ENCODE results near the gene HPX. TPM values are rescaled to one million over a fixed set of nuclear protein-coding genes. Genes with fewer than 3 reads are reported as not detected.

The HPX gene
- total RNA-seq, 1 experiment from 2014 or later: not detected

DNA sequence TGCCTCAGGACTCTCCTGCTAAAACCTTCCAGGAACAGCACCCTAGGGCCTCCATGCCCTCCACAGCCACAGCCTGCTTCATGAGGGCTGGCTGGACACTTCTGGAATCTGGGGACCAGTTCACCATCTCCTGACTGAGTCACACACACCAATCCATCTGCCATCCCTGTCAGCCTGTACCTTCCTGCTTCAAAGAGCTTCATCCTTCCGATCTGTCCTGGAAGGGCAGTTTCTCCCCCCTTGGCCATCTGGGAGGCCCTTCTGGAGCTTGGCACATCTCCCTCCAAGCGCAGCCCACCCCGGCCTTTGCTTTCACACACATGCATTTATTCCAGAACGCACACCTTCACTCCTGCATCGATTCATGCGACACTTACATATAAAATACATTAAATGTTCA is 34.9 kb downstream of the HPX start:
- Histone ChIP-seq H3K4me3 (ENCODE audit: low read length) (no peak overlapping the region), H3K9me2 (replicated peaks; ENCODE audit: insufficient read depth, low read length) (no peaks in the 10 kb centered on the region), H3K9me3 (ENCODE audit: low read length) (no peaks in the 10 kb centered on the region), H3K4me2 (ENCODE audit: low read depth, low read length, poor library complexity, severe bottlenecking) (no peak overlapping the region), H4K20me1 (ENCODE audit: insufficient read depth, low read depth, low read length) (no peaks in the 10 kb centered on the region), H3K79me2 (ENCODE audit: low read length) (no peaks in the 10 kb centered on the region), H3K36me3 (ENCODE audit: insufficient read depth, low read length) (no peaks in the 10 kb centered on the region), H2AFZ (ENCODE audit: low read length) (no peak overlapping the region), H3K27me3 (ENCODE audit: low read length) (no peaks in the 10 kb centered on the region), H3K9ac (ENCODE audit: low read length) (no peak overlapping the region), H3K4me1 (ENCODE audit: low read length) (peaks cover 5% of the 10 kb centered on the region; the same call in 1 of the 2 replicates), H3K27ac (ENCODE audit: low read length) (no peak overlapping the region)
- no peak for DNase-seq

DNA sequence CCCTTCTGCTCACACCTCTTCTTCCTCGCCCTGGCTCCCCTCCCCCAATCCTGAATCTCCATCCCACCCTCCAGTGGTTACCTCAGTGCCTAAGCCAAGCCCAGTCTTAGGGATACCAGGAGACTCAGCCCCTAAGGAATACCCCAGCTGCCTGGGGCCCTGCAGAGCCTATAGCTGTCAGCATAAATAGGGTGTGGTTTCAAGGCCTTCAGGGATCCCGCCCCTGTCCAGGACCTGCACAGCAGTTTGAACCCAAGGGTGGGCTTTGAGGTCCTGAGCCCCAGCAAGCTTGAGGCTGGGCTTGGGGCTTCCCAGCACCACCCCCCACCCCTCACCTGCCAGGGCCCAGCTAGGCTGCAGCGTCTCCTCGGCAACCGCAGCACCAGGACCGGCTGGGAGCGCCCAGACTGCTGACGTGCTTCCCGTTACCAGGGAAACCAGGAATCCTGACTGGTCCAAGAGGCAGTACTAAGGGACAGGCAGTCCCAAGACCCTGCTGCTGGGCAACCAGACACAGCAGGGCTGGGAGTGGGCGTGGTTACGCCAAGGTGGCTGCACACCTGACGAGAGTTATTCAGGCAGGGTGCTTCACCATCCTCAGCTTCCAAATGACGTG is 35.6 kb downstream of the HPX start:
- no peak overlapping the region for H3K9ac ChIP-seq (ENCODE audit: low read length)
- H3K27ac ChIP-seq (ENCODE audit: low read length): no peak overlapping the region
- H3K9me3 ChIP-seq (ENCODE audit: low read length): no peaks in the 10 kb centered on the region
- no peaks in the 10 kb centered on the region for H3K27me3 ChIP-seq (ENCODE audit: low read length)
- no peaks in the 10 kb centered on the region for H3K36me3 ChIP-seq (ENCODE audit: insufficient read depth, low read length)
- no peaks in the 10 kb centered on the region for H4K20me1 ChIP-seq (ENCODE audit: insufficient read depth, low read depth, low read length)
- H3K79me2 ChIP-seq (ENCODE audit: low read length): no peaks in the 10 kb centered on the region
- H3K9me2 ChIP-seq (replicated peaks; ENCODE audit: insufficient read depth, low read length): no peaks in the 10 kb centered on the region
- H3K4me3 ChIP-seq (ENCODE audit: low read length): no peak overlapping the region
- no peak for DNase-seq
- no peak overlapping the region for H3K4me2 ChIP-seq (ENCODE audit: low read depth, low read length, poor library complexity, severe bottlenecking)
- H2AFZ ChIP-seq (ENCODE audit: low read length): no peak overlapping the region
- peaks cover 5% of the 10 kb centered on the region; the same call in 1 of the 2 replicates for H3K4me1 ChIP-seq (ENCODE audit: low read length)

DNA sequence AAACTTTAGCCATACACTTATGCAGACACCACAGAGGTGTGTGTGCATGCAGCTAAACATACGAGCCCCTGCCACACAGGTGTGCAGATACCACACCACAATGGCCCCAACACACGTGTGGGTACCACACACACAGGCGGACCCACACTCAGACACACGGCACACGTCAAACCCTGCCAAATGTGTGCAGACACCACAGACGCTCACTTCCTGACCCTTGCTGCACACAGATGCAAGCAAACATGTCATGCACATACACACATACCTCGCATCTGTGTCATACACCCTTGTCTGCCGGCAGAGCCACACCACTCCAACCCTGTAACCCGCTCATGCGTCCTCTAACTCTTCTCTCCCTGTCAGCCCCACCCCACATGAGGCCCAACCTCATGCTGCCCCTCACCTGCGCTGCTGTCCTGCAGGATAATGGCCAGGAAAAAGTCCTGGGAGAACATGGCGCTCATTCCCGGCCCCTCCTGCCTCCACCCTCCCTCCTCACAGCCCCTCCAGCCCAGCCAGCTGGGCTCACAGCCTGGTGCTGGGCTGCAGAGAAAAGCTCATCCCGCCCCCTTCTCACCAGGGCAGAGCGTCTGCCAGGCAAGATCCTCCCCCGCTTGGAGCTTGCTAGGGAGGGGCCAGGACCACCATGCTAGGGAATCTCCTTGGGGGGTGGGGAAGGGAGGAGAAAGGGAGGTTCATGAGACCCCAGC is 36.3 kb downstream of the HPX start:
- no peak for DNase-seq
- H3K4me1 ChIP-seq (ENCODE audit: low read length): peaks cover 5% of the 10 kb centered on the region; the same call in 1 of the 2 replicates
- no peaks in the 10 kb centered on the region for H3K9me2 ChIP-seq (replicated peaks; ENCODE audit: insufficient read depth, low read length)
- no peak overlapping the region for H3K9ac ChIP-seq (ENCODE audit: low read length)
- H3K4me2 ChIP-seq (ENCODE audit: low read depth, low read length, poor library complexity, severe bottlenecking): no peak overlapping the region
- H3K27me3 ChIP-seq (ENCODE audit: low read length): no peaks in the 10 kb centered on the region
- H3K9me3 ChIP-seq (ENCODE audit: low read length): no peaks in the 10 kb centered on the region
- no peak overlapping the region for H3K4me3 ChIP-seq (ENCODE audit: low read length)
- no peaks in the 10 kb centered on the region for H3K79me2 ChIP-seq (ENCODE audit: low read length)
- no peaks in the 10 kb centered on the region for H4K20me1 ChIP-seq (ENCODE audit: insufficient read depth, low read depth, low read length)
- H3K27ac ChIP-seq (ENCODE audit: low read length): no peak overlapping the region
- H2AFZ ChIP-seq (ENCODE audit: low read length): no peak overlapping the region
- no peaks in the 10 kb centered on the region for H3K36me3 ChIP-seq (ENCODE audit: insufficient read depth, low read length)

DNA sequence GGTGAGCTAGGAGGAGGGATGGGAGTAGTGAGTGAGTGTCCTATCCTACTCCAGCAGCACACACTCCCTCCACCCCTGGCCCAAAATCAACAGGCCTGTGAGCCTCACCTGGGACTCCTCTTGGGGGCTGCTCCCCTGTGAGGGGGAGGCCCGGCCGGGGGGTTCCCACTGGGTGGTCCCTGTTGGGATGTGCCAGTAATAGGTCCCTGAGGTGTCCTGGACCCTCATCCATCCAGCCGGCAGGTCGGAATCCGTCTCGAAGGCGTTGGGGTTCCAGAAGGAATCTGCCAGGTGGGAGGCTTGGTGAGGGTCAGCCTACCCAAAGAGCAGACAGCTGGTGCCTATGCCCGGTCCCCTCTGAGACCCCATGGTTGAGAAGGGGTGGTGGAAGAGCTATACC is 37.2 kb downstream of the HPX start:
- Histone ChIP-seq H3K9me2 (replicated peaks; ENCODE audit: insufficient read depth, low read length) (no peaks in the 10 kb centered on the region), H3K27me3 (ENCODE audit: low read length) (no peaks in the 10 kb centered on the region), H3K27ac (ENCODE audit: low read length) (no peak overlapping the region), H3K79me2 (ENCODE audit: low read length) (no peaks in the 10 kb centered on the region), H3K9ac (ENCODE audit: low read length) (no peak overlapping the region), H3K9me3 (ENCODE audit: low read length) (no peaks in the 10 kb centered on the region), H2AFZ (ENCODE audit: low read length) (no peak overlapping the region), H3K4me2 (ENCODE audit: low read depth, low read length, poor library complexity, severe bottlenecking) (no peak overlapping the region), H4K20me1 (ENCODE audit: insufficient read depth, low read depth, low read length) (no peaks in the 10 kb centered on the region), H3K4me1 (ENCODE audit: low read length) (peaks cover 5% of the 10 kb centered on the region; the same call in 1 of the 2 replicates), H3K36me3 (ENCODE audit: insufficient read depth, low read length) (no peaks in the 10 kb centered on the region), H3K4me3 (ENCODE audit: low read length) (no peak overlapping the region)
- DNase-seq: no peak

DNA sequence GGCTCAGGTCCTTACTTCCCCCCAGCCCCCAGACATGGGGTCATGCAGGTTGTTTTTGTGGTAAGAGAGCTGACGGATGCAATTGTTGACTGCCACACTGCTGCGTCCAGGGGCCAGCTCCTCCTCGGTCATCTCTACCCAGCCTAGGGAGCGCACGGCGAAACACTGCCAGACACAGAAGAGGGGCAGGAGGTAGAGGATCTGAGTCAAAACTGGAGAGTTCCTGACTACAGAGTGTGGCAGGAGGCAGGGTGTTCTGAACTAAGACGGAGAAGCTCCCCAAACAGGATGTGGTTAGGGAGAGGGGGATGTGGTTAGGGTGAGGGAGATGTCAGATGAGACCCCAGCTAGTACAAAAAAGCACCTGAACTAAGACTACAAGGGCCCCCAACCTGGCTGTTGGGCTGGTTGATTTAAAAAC is 38.2 kb downstream of the HPX start:
- Histone ChIP-seq H3K79me2 (ENCODE audit: low read length) (no peaks in the 10 kb centered on the region), H3K27ac (ENCODE audit: low read length) (no peak overlapping the region), H3K9me3 (ENCODE audit: low read length) (no peaks in the 10 kb centered on the region), H2AFZ (ENCODE audit: low read length) (no peak overlapping the region), H3K4me3 (ENCODE audit: low read length) (no peak overlapping the region), H3K9me2 (replicated peaks; ENCODE audit: insufficient read depth, low read length) (no peaks in the 10 kb centered on the region), H4K20me1 (ENCODE audit: insufficient read depth, low read depth, low read length) (no peaks in the 10 kb centered on the region), H3K36me3 (ENCODE audit: insufficient read depth, low read length) (no peaks in the 10 kb centered on the region), H3K4me2 (ENCODE audit: low read depth, low read length, poor library complexity, severe bottlenecking) (no peak overlapping the region), H3K9ac (ENCODE audit: low read length) (no peak overlapping the region), H3K27me3 (ENCODE audit: low read length) (no peaks in the 10 kb centered on the region), H3K4me1 (ENCODE audit: low read length) (peaks cover 5% of the 10 kb centered on the region; the same call in 1 of the 2 replicates)
- DNase-seq: no peak

DNA sequence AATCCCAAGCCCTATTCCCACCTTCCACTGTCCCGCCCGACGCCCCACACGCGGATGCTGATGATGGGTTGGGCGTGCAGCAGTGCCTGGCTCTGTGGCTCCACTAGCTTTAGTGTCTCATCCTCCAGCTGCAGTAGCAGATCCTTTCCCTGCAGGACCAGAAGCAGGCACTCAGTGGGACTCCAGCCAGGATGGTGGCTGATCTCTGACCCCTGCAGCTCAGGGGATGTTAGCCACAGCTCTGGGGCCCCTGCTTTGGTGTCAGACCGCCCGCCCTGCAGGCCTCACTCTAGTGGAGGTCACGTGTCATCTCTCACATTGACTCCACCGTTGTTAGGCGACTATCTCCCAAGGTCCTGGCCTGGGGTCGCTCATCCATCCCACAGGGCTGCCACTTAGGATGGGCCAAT is 38.7 kb downstream of the HPX start:
- Histone ChIP-seq H3K4me1 (ENCODE audit: low read length) (peaks cover 5% of the 10 kb centered on the region; the same call in 1 of the 2 replicates), H3K9ac (ENCODE audit: low read length) (no peak overlapping the region), H3K27ac (ENCODE audit: low read length) (no peak overlapping the region), H4K20me1 (ENCODE audit: insufficient read depth, low read depth, low read length) (no peaks in the 10 kb centered on the region), H3K27me3 (ENCODE audit: low read length) (no peaks in the 10 kb centered on the region), H2AFZ (ENCODE audit: low read length) (no peak overlapping the region), H3K9me3 (ENCODE audit: low read length) (no peaks in the 10 kb centered on the region), H3K79me2 (ENCODE audit: low read length) (no peaks in the 10 kb centered on the region), H3K4me3 (ENCODE audit: low read length) (no peak overlapping the region), H3K4me2 (ENCODE audit: low read depth, low read length, poor library complexity, severe bottlenecking) (no peak overlapping the region), H3K9me2 (replicated peaks; ENCODE audit: insufficient read depth, low read length) (no peaks in the 10 kb centered on the region), H3K36me3 (ENCODE audit: insufficient read depth, low read length) (no peaks in the 10 kb centered on the region)
- DNase-seq: no peak

DNA sequence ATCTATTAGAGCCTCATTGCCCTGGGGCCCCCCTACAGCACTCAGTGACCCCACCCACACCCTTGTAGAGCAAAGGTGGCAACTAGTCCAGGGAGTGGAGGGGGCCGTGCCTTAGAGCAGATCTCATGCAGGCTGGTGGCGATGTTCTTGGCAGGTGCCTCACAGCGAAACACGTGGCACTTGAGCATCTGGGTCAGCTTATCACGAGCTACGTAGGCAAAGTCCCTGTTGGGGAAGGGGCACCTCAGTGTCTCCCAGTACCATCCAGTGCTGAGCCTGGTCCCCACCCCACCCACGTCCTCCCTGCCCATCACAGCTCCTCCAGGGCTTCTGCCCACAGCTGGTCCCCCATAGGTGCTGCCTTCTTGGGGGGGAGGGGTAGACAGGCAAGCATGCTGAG is 39.3 kb downstream of the HPX start:
- H3K79me2 ChIP-seq (ENCODE audit: low read length): no peaks in the 10 kb centered on the region
- DNase-seq: no peak
- H3K9me2 ChIP-seq (replicated peaks; ENCODE audit: insufficient read depth, low read length): no peaks in the 10 kb centered on the region
- H3K9ac ChIP-seq (ENCODE audit: low read length): no peak overlapping the region
- peaks cover 5% of the 10 kb centered on the region; the same call in 1 of the 2 replicates for H3K4me1 ChIP-seq (ENCODE audit: low read length)
- H3K36me3 ChIP-seq (ENCODE audit: insufficient read depth, low read length): no peaks in the 10 kb centered on the region
- H4K20me1 ChIP-seq (ENCODE audit: insufficient read depth, low read depth, low read length): no peaks in the 10 kb centered on the region
- no peaks in the 10 kb centered on the region for H3K27me3 ChIP-seq (ENCODE audit: low read length)
- H2AFZ ChIP-seq (ENCODE audit: low read length): no peak overlapping the region
- H3K4me3 ChIP-seq (ENCODE audit: low read length): no peak overlapping the region
- H3K9me3 ChIP-seq (ENCODE audit: low read length): no peaks in the 10 kb centered on the region
- H3K4me2 ChIP-seq (ENCODE audit: low read depth, low read length, poor library complexity, severe bottlenecking): no peak overlapping the region
- H3K27ac ChIP-seq (ENCODE audit: low read length): no peak overlapping the region

DNA sequence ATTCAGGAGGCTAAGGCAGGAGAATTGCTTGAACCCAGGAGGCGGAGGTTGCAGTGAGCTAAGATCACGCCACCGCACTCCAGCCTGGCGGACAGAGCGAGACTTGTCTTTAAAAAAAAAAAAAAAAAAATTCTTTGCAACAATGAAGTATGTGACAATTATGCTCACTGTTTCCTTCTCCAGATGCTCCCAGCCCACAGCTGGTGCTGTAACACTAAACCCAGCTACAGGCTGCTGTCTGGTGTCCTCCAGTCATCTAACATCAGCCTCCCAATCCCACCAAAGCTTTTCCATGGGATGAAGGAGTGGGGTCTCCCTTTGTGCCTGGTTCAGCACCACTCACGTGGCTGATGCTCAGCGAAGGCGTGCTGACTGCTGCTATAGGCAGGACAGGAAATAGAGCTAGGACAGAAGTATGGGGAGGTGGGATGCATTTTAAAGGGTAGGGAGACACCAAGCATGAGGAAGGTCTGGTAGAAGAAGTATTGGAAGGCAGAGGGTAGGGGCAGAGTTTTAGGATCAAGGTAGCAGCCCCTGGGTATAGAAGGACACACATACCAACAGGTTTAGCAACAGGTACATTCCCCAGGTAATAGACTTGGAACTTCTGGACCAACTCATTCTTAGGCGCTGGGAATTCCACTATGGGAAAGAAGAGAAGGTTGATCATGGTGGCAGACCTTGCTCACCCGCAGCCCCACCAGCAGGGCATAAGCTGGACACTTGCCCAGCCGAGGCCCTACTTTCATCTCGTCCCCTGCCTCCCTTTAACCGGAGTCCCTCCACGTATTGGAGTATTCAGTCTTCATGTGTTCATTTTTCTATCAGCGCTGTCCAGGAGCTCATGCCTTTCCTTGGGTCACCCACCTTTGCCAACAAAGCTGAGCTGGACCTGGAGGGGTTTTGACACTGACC is 40.1 kb downstream of the HPX start:
- H4K20me1 ChIP-seq (ENCODE audit: insufficient read depth, low read depth, low read length): no peaks in the 10 kb centered on the region
- H3K4me1 ChIP-seq (ENCODE audit: low read length): peaks cover 5% of the 10 kb centered on the region; the same call in 1 of the 2 replicates
- H3K79me2 ChIP-seq (ENCODE audit: low read length): no peaks in the 10 kb centered on the region
- no peaks in the 10 kb centered on the region for H3K27me3 ChIP-seq (ENCODE audit: low read length)
- no peak overlapping the region for H2AFZ ChIP-seq (ENCODE audit: low read length)
- no peaks in the 10 kb centered on the region for H3K36me3 ChIP-seq (ENCODE audit: insufficient read depth, low read length)
- no peaks in the 10 kb centered on the region for H3K9me2 ChIP-seq (replicated peaks; ENCODE audit: insufficient read depth, low read length)
- H3K9ac ChIP-seq (ENCODE audit: low read length): no peak overlapping the region
- no peak overlapping the region for H3K4me2 ChIP-seq (ENCODE audit: low read depth, low read length, poor library complexity, severe bottlenecking)
- no peak for DNase-seq
- H3K27ac ChIP-seq (ENCODE audit: low read length): no peak overlapping the region
- no peak overlapping the region for H3K4me3 ChIP-seq (ENCODE audit: low read length)
- no peaks in the 10 kb centered on the region for H3K9me3 ChIP-seq (ENCODE audit: low read length)
